Gastroesophageal sphincter (tissue), 4 donors: Measurements from ENCODE around the gene RPL10A. TPM values are rescaled to one million over a fixed set of nuclear protein-coding genes. Genes with fewer than 3 reads are reported as not detected.
A peak's percentile ranks its signal among the peaks of the same experiment; 100 is the strongest.

ENCODE experiments used
- ATAC-seq: fragments of 150-250 bp; one replicate; pipeline ENCODE4 v1.9.1; 2016; ENCODE audit warnings: mild to moderate bottlenecking, moderate library complexity
- H3K27ac ChIP-seq, 4 donors: fragments of 200-600 bp; sonication (generic) in 3 of 4; 1 replicate in 3 of 4; 2 replicates in 1 of 4; pipeline ENCODE4 v1.5.1; 2016 to 2019
- H3K27me3 ChIP-seq: fragments of 200-600 bp; sonication (generic); one replicate; pipeline ENCODE4 v1.5.1; 2019
- H3K36me3 ChIP-seq, 2 donors: fragments of 200-600 bp; sonication (generic); one replicate each; pipeline ENCODE4 v1.5.1; 2019; ENCODE audit warnings: control low read depth in 1 of 2
- H3K4me1 ChIP-seq, 3 donors: fragments of 200-600 bp; sonication (generic); 1 replicate in 2 of 3; 2 replicates in 1 of 3; pipeline ENCODE4 v1.5.1; 2016 to 2019; ENCODE audit warnings: control low read depth in 2 of 3
- H3K4me3 ChIP-seq, 2 donors: fragments of 200-600 bp; sonication (generic); one replicate each; pipeline ENCODE4 v1.5.1; 2019; ENCODE audit warnings: mild to moderate bottlenecking in 1 of 2, moderate library complexity in 1 of 2
- H3K9me3 ChIP-seq, 3 donors: fragments of 200-600 bp; sonication (generic); one replicate each; pipeline ENCODE4 v1.5.1; 2017 to 2019; ENCODE audit warnings: control low read depth in 2 of 3
- CTCF ChIP-seq, 4 experiments: fragments of 200-600 bp in 2 of 4; fragments of 450-650 bp in 2 of 4; sonication (generic) in 1 of 4; IDR thresholded peaks; one replicate each; pipeline ENCODE4 v1.5.1; 2017 to 2019; ENCODE audit warnings: antibody characterized with exemption in 4 of 4, mild to moderate bottlenecking in 2 of 4, moderate library complexity in 2 of 4
- EP300 ChIP-seq: sonication (generic); formaldehyde crosslinking; IDR thresholded peaks from one replicate; pipeline ENCODE4 v1.6.1; 2017; ENCODE audit warnings: antibody characterized with exemption, mild to moderate bottlenecking
- POLR2A ChIP-seq, 2 donors: fragments of 450-650 bp; IDR thresholded peaks; one replicate each; pipeline ENCODE4 v1.6.1; 2017; ENCODE audit warnings: antibody characterized with exemption in 2 of 2, mild to moderate bottlenecking in 2 of 2, moderate library complexity in 1 of 2
- POLR2AphosphoS5 ChIP-seq: sonication (generic); formaldehyde crosslinking; IDR thresholded peaks from one replicate; pipeline ENCODE4 v1.6.1; 2017; ENCODE audit warnings: antibody characterized with exemption
- WGBS, 2 donors: methylation state at CpG; one replicate each; pipeline ENCODE4 v1.1.5; 2018; ENCODE audit warnings: low coverage in 1 of 2; 5-methylcytosine and 5-hydroxymethylcytosine counted together
- total RNA-seq, 4 donors: library from RNA; depleted of rRNA; stranded (reverse); fragments of >200 nt; gene quantifications; one replicate each; pipeline ENCODE4 v1.1.0, GENCODE V29; 2016

Gene RPL10A
- total RNA-seq, 4 donors from 2014 or later, result 870 to 1,936 (median 1,411) TPM

GRCh38 chr6:35494161-35494563 lies 26.0 kb downstream of the RPL10A start:
- no peaks in the 10 kb centered on the region for H3K9me3 ChIP-seq
- H3K4me1 ChIP-seq, result peaks cover 2 to 90% (median 53%) of the 10 kb centered on the region in 3 donors
- peaks cover 3% of the 10 kb centered on the region for H3K27me3 ChIP-seq
- ATAC-seq, result no peak
- peak overlapping the region; percentile 77 to 96 for H3K4me3 ChIP-seq
- H3K36me3 ChIP-seq, result no peaks in the 10 kb centered on the region
- TF ChIP-seq POLR2A (IDR thresholded peaks at IDR 0.05), result no peak
- no peak for TF ChIP-seq EP300
- TF ChIP-seq CTCF (IDR thresholded peaks at IDR 0.05), result no peak
- TF ChIP-seq POLR2AphosphoS5, result no peak
- 0% methylated on average over 1 of the region's 4 CpGs for WGBS, 2 donors
- peak overlapping the region; percentile 90 to 100 (median 98) for H3K27ac ChIP-seq

GRCh38 chr6:35495258-35496035 lies 27.2 kb downstream of the RPL10A start:
- Histone ChIP-seq H3K36me3 (no peaks in the 10 kb centered on the region), H3K9me3 (no peaks in the 10 kb centered on the region), H3K4me3 (peak overlapping the region; percentile 77 to 96), H3K4me1 (peaks cover 0 to 77% (median 43%) of the 10 kb centered on the region in 3 donors), H3K27me3 (peaks cover 3% of the 10 kb centered on the region), H3K27ac (peak overlapping the region; percentile 90 to 100 (median 98))
- peak; percentile 13 for ATAC-seq
- TF ChIP-seq POLR2A (IDR thresholded peaks at IDR 0.05) (peak; percentile 33 to 48), POLR2AphosphoS5 (peak; percentile 87), EP300 (no peak)
- 37 to 38% methylated on average over 2 to 3 of the region's 9 CpGs for WGBS, 2 donors

- peak; percentile 41 for ATAC-seq
- TF ChIP-seq EP300 (no peak), POLR2AphosphoS5 (peak; percentile 15), POLR2A (IDR thresholded peaks at IDR 0.05) (peak in 1 of 2 donors; percentile 26)
- Histone ChIP-seq H3K27ac (peak overlapping the region; percentile 90 to 100 (median 98)), H3K4me3 (peak overlapping the region; percentile 77 to 96), H3K27me3 (peaks cover 3% of the 10 kb centered on the region), H3K9me3 (no peaks in the 10 kb centered on the region), H3K4me1 (peaks cover 0 to 69% (median 35%) of the 10 kb centered on the region in 3 donors), H3K36me3 (no peaks in the 10 kb centered on the region)
- no CpG with 5 or more reads among the region's 63 CpGs for WGBS, 2 donors
Measured at GRCh38 chr6:35496036-35496840, 28.0 kb downstream of the RPL10A start.

- Histone ChIP-seq H3K4me3 (peak within 1 kb of the TSS; percentile 77 to 96), H3K27ac (peak within 1 kb of the TSS; percentile 92 to 100 (median 98)), H3K9me3 (no peaks in the 10 kb centered on the region), H3K36me3 (no peaks in the 10 kb centered on the region), H3K4me1 (peaks cover 0 to 61% (median 27%) of the 10 kb centered on the region in 3 donors), H3K27me3 (peaks cover 3% of the 10 kb centered on the region)
- no CpG with 5 or more reads among the region's 98 CpGs for WGBS, 2 donors
- ATAC-seq, result peak; percentile 70
- TF ChIP-seq POLR2A (IDR thresholded peaks at IDR 0.05) (peak; percentile 74 to 82), EP300 (no peak), CTCF (IDR thresholded peaks at IDR 0.05) (peak in 2 of 4 experiments; percentile 13 to 49)
Measured at GRCh38 chr6:35496841-35497570, 28.8 kb downstream of the RPL10A start, which contains the start of gene TEAD3. Gene TEAD3 (minus strand): TSS chr6:35497079.

DNA sequence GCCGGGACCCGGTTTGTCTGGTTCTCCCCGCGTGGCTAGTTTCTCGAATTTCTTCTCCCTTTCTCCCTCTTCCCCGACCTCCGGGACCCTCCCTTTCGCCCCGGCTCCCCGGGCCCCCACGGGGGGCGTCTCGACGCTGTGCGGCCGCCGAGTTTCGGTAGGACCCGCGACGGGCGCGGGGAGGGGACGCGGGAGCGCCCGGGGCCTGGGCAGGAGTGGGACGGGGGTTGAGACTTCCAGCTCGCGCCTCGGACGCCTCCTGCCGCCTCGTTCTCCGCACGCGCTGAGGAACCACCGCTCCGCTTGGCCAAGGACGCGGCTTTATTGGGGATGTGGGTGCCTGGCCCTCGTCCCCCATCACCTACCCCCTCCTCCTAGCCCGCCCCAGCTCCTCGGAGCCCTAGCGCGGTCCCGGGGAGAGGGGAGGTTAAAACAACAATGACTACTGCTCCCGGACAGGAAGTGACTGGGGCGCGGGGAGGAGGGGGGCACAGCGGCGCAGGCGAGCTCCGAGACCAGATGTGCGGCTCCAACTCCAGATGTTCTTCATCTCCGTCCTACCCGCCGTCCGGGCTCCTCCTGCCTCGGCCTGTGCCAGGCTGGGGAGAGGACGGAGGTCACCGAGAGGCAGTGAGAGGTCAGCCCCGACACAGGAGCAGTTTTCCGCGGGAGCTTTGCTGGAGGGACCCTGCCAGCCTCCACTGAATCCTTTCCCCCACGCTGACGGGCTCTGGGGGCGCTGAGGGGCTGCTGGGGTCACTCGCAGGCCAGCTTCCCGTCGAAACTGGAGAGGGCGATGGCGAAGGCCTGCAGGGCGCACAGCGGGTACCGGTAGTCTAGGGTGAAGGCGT lies 29.6 kb downstream of the RPL10A start:
- peak; percentile 47 for ATAC-seq
- TF ChIP-seq EP300 (no peak), POLR2A (IDR thresholded peaks at IDR 0.05) (peak in 1 of 2 donors; percentile 42), POLR2AphosphoS5 (peak; percentile 78), CTCF (IDR thresholded peaks at IDR 0.05) (peak in 2 of 4 experiments; percentile 17 to 55)
- peak overlapping the region; percentile 92 to 100 (median 98) for H3K27ac ChIP-seq
- no CpG with 5 or more reads among the region's 77 CpGs for WGBS, 2 donors
- H3K4me3 ChIP-seq, result peak overlapping the region; percentile 77 to 96
- H3K9me3 ChIP-seq, result no peaks in the 10 kb centered on the region
- peaks cover 3% of the 10 kb centered on the region for H3K27me3 ChIP-seq
- H3K36me3 ChIP-seq, result no peaks in the 10 kb centered on the region
- H3K4me1 ChIP-seq, result peaks cover 0 to 53% (median 22%) of the 10 kb centered on the region in 3 donors
